ENCODE measurements around the gene TMEM132D.
"Not testable (repeated sequence)": the region's sequence is repeated elsewhere in the genome, so short reads cannot be mapped to it uniquely, and the experiment has no call there.

TMEM132D gene

GRCh38 chr12:129068684-129069083, 835.1 kb downstream of the TMEM132D start:
- no peak for DNase-seq (ENCODE audit: low read depth in 2 of 2)

- DNase-seq (ENCODE audit: low read depth in 2 of 2): no peak
These were observed 836.3 kb downstream of the TMEM132D start for GRCh38 chr12:129067491-129067890.

- no peak for DNase-seq (ENCODE audit: low read depth in 2 of 2)
These were observed 839.5 kb downstream of the TMEM132D start for GRCh38 chr12:129064209-129064855.

- no peak for DNase-seq (ENCODE audit: low read depth in 2 of 2)
These were observed 840.2 kb downstream of the TMEM132D start for GRCh38 chr12:129063600-129063999.

GRCh38 chr12:129053232-129053631, 850.6 kb downstream of the TMEM132D start:
- DNase-seq (ENCODE audit: low read depth in 2 of 2): no peak

- no peak for DNase-seq (ENCODE audit: low read depth in 2 of 2)
These were observed 851.5 kb downstream of the TMEM132D start for GRCh38 chr12:129052373-129052772.

GRCh38 chr12:129049917-129050316, 853.9 kb downstream of the TMEM132D start:
- no peak for DNase-seq (ENCODE audit: low read depth in 2 of 2)

GRCh38 chr12:129043334-129043733, 860.5 kb downstream of the TMEM132D start:
- not testable (repeated sequence) for DNase-seq (ENCODE audit: low read depth in 2 of 2)

- DNase-seq (ENCODE audit: low read depth in 2 of 2): no peak
These were observed 867.7 kb downstream of the TMEM132D start for GRCh38 chr12:129036135-129036534.

GRCh38 chr12:129034558-129035289, 869.1 kb downstream of the TMEM132D start:
- DNase-seq (ENCODE audit: low read depth in 2 of 2): no peak

- no peak for DNase-seq (ENCODE audit: low read depth in 2 of 2)
These were observed 875.0 kb downstream of the TMEM132D start for GRCh38 chr12:129028844-129029243.

GRCh38 chr12:129025055-129025454, 878.8 kb downstream of the TMEM132D start:
- no peak for DNase-seq (ENCODE audit: low read depth in 2 of 2)
